ENCODE measurements around the gene HOPX. TPM values are rescaled to one million over a fixed set of nuclear protein-coding genes. Genes with fewer than 3 reads are reported as not detected.

HOPX gene
- total RNA-seq, 1 experiment from 2014 or later = not detected

DNA sequence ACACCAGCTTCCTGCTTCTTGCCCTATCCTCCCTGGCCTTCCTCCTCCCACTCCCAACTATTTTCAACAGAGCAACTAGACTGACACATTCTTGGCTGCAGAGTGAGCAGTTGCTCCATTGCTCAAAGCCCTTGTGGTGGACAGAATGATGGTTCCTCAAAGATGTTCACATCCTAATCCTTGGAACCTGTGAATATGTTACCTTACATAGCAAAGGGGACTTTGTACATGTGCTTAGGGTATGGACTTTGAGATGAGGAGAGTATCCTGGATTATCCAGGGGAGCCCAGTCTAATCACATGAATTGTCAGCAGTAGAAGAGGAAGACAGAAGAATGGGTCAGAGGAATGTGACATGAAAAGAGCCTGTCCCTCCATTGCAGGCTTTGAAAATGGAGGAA, 24.9 kb upstream of the HOPX start:
- Histone ChIP-seq H3K23ac (ENCODE audit: insufficient read length, low read depth, low read length) (no peak overlapping the region), H2AK5ac (ENCODE audit: insufficient read length, low read length) (no peak overlapping the region), H3K9ac (ENCODE audit: extremely low read depth, insufficient read length, low read length) (no peak overlapping the region), H3K27ac (ENCODE audit: insufficient read length, low read depth, low read length) (no peak overlapping the region), H3T11ph (ENCODE audit: low read length) (no peak overlapping the region), H3K56ac (ENCODE audit: insufficient read length, low read depth, low read length) (no peak overlapping the region), H2BK120ac (ENCODE audit: low read depth, low read length, poor library complexity, severe bottlenecking) (no peak overlapping the region), H3K18ac (ENCODE audit: insufficient read length, low read depth, low read length) (no peak overlapping the region), H4K5ac (ENCODE audit: insufficient read length, low read depth, low read length) (no peak overlapping the region), H2BK5ac (ENCODE audit: insufficient read length, low read length) (no peak overlapping the region), H3K14ac (ENCODE audit: insufficient read depth, low read length) (no peak overlapping the region), H3K23me2 (ENCODE audit: insufficient read length, low read depth, low read length, poor library complexity, severe bottlenecking) (no peaks in the 10 kb centered on the region), H2BK12ac (ENCODE audit: insufficient read length, low read depth, low read length) (no peak overlapping the region), H3K4me1 (ENCODE audit: insufficient read depth, low read length) (no peaks in the 10 kb centered on the region), H3K9me3 (ENCODE audit: control insufficient read depth, low read depth, low read length) (no peaks in the 10 kb centered on the region), H2BK15ac (ENCODE audit: low read depth, low read length) (no peak overlapping the region), H3K4me2 (ENCODE audit: insufficient read depth, insufficient read length, low read length) (no peak overlapping the region), H3K79me1 (ENCODE audit: insufficient read depth, low read depth, low read length, poor library complexity, severe bottlenecking) (no peaks in the 10 kb centered on the region), H3K27me3 (ENCODE audit: insufficient read depth, low read length) (no peaks in the 10 kb centered on the region), H2AFZ (ENCODE audit: low read length) (no peak overlapping the region), H3K4ac (ENCODE audit: low read depth, low read length) (no peak overlapping the region), H2BK20ac (ENCODE audit: low read depth, low read length, poor library complexity, severe bottlenecking) (no peak overlapping the region), H3K79me2 (ENCODE audit: insufficient read depth, low read length) (no peaks in the 10 kb centered on the region), H4K91ac (ENCODE audit: insufficient read length, low read depth, low read length) (no peak overlapping the region), H4K8ac (replicated peaks; ENCODE audit: insufficient read length, low read depth, low read length) (no peak overlapping the region), H4K20me1 (ENCODE audit: control insufficient read depth, insufficient read depth, insufficient read length) (no peaks in the 10 kb centered on the region)
- Mint-ChIP-seq H3K4me1 (peaks cover 2 to 6% of the 10 kb centered on the region in 2 experiments), H3K36me3 (ENCODE audit: insufficient read depth in 1 of 3, low read depth in 3 of 3) (no peaks in the 10 kb centered on the region), H3K9me3 (no peaks in the 10 kb centered on the region), H3K27me3 (ENCODE audit: low read depth) (peaks cover 4% of the 10 kb centered on the region), H3K4me3 (no peak overlapping the region), H3K27ac (no peak overlapping the region)
- DNase-seq = no peak
- TF ChIP-seq, protein P1, sequence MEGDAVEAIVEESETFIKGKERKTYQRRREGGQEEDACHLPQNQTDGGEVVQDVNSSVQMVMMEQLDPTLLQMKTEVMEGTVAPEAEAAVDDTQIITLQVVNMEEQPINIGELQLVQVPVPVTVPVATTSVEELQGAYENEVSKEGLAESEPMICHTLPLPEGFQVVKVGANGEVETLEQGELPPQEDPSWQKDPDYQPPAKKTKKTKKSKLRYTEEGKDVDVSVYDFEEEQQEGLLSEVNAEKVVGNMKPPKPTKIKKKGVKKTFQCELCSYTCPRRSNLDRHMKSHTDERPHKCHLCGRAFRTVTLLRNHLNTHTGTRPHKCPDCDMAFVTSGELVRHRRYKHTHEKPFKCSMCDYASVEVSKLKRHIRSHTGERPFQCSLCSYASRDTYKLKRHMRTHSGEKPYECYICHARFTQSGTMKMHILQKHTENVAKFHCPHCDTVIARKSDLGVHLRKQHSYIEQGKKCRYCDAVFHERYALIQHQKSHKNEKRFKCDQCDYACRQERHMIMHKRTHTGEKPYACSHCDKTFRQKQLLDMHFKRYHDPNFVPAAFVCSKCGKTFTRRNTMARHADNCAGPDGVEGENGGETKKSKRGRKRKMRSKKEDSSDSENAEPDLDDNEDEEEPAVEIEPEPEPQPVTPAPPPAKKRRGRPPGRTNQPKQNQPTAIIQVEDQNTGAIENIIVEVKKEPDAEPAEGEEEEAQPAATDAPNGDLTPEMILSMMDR (conservative IDR thresholded peaks at IDR 0.05) = no peak
